Mesothelial cell of epicardium (in vitro differentiated cells): ENCODE data around the gene GSTO2. TPM values are rescaled to one million over a fixed set of nuclear protein-coding genes. Genes with fewer than 3 reads are reported as not detected.

Experiments used
- DNase-seq, 2 experiments: peaks; one replicate each; pipeline ENCODE4 v3.0.0; 2021; ENCODE audit warnings: low spot score in 2 of 2; ENCODE audit not compliant: unreplicated experiment in 2 of 2
- H3K27ac Mint-ChIP-seq: 2 replicates; pipeline ENCODE4 v1.8.0; 2021; ENCODE audit warnings: mixed read lengths
- H3K27me3 Mint-ChIP-seq: 2 replicates; pipeline ENCODE4 v1.8.0; 2021; ENCODE audit warnings: low read depth, mixed read lengths
- H3K36me3 Mint-ChIP-seq: 2 replicates; pipeline ENCODE4 v1.8.0; 2021; ENCODE audit warnings: mixed read lengths
- H3K4me1 Mint-ChIP-seq: 2 replicates; pipeline ENCODE4 v1.8.0; 2021; ENCODE audit warnings: mixed read lengths
- H3K4me3 Mint-ChIP-seq: 2 replicates; pipeline ENCODE4 v1.8.0; 2021; ENCODE audit warnings: mild to moderate bottlenecking, moderate library complexity, mixed read lengths
- H3K9me3 Mint-ChIP-seq: 2 replicates; pipeline ENCODE4 v1.8.0; 2021; ENCODE audit warnings: mixed read lengths
- CTCF ChIP-seq: fragments of 200-600 bp; sonication (generic); IDR thresholded peaks from one replicate; pipeline ENCODE4 v1.5.0; 2021; ENCODE audit warnings: antibody characterized with exemption; ENCODE audit not compliant: unreplicated experiment
- total RNA-seq: library from RNA; stranded (reverse); gene quantifications from 3 replicates; pipeline ENCODE4 v1.2.1, GENCODE V29; 2021

Gene GSTO2
- total RNA-seq, 1 donor from 2014 or later, result 11.7 TPM

- no peak overlapping the region for H3K27ac Mint-ChIP-seq
- peaks cover 11% of the 10 kb centered on the region for H3K9me3 Mint-ChIP-seq
- no peaks in the 10 kb centered on the region for H3K27me3 Mint-ChIP-seq
- no peak for TF ChIP-seq CTCF
- H3K4me3 Mint-ChIP-seq, result no peak overlapping the region
- no peak for DNase-seq
- H3K36me3 Mint-ChIP-seq, result no peaks in the 10 kb centered on the region
- H3K4me1 Mint-ChIP-seq, result peaks cover 28% of the 10 kb centered on the region
These were observed 17.5 kb upstream of the GSTO2 start for GRCh38 chr10:104251443-104251842.

- no peak for DNase-seq
- Mint-ChIP-seq H3K36me3 (no peaks in the 10 kb centered on the region), H3K9me3 (peaks cover 2% of the 10 kb centered on the region), H3K4me1 (peaks cover 33% of the 10 kb centered on the region), H3K4me3 (no peak overlapping the region), H3K27ac (no peak overlapping the region), H3K27me3 (no peaks in the 10 kb centered on the region)
- TF ChIP-seq CTCF, result no peak
These were observed 16.6 kb upstream of the GSTO2 start for GRCh38 chr10:104252368-104252767.

- H3K4me1 Mint-ChIP-seq, result peaks cover 33% of the 10 kb centered on the region
- no peaks in the 10 kb centered on the region for H3K27me3 Mint-ChIP-seq
- no peak for DNase-seq
- TF ChIP-seq CTCF, result no peak
- H3K9me3 Mint-ChIP-seq, result no peaks in the 10 kb centered on the region
- peaks cover 3% of the 10 kb centered on the region for H3K36me3 Mint-ChIP-seq
- H3K27ac Mint-ChIP-seq, result no peak overlapping the region
- peak overlapping the region; percentile 28 for H3K4me3 Mint-ChIP-seq
These were observed 15.9 kb upstream of the GSTO2 start for GRCh38 chr10:104253106-104253505.

GRCh38 chr10:104253606-104254410, 15.2 kb upstream of the GSTO2 start:
- no peaks in the 10 kb centered on the region for H3K27me3 Mint-ChIP-seq
- peak overlapping the region; percentile 91 for H3K4me3 Mint-ChIP-seq
- peak overlapping the region; percentile 92 for H3K27ac Mint-ChIP-seq
- TF ChIP-seq CTCF, result no peak
- DNase-seq, result no peak
- H3K36me3 Mint-ChIP-seq, result peaks cover 8% of the 10 kb centered on the region
- no peaks in the 10 kb centered on the region for H3K9me3 Mint-ChIP-seq
- peaks cover 33% of the 10 kb centered on the region for H3K4me1 Mint-ChIP-seq

GRCh38 chr10:104254493-104255310, 14.3 kb upstream of the GSTO2 start, which contains the start of gene GSTO1:
Gene GSTO1, plus strand, starts transcription at chr10:104254892. Its CDS starts 37 bp downstream, at chr10:104254929.
- peak in 1 of 2 experiments; percentile 57 for DNase-seq
- Mint-ChIP-seq H3K36me3 (peaks cover 15% of the 10 kb centered on the region), H3K9me3 (no peaks in the 10 kb centered on the region), H3K27ac (peak within 1 kb of the TSS; percentile 92), H3K27me3 (no peaks in the 10 kb centered on the region), H3K4me1 (peaks cover 33% of the 10 kb centered on the region), H3K4me3 (peak within 1 kb of the TSS; percentile 91)
- no peak for TF ChIP-seq CTCF
